Breast epithelium (tissue), 4 donors: Measurements from ENCODE around the gene CBR1. TPM values are rescaled to one million over a fixed set of nuclear protein-coding genes. Genes with fewer than 3 reads are reported as not detected.

ENCODE experiments used
- DNase-seq, 2 donors: peaks; one replicate each; pipeline ENCODE4 v3.0.0-alpha.2; 2019; ENCODE audit warnings: low spot score in 2 of 2
- H3K27ac ChIP-seq, 2 donors: fragments of 200-600 bp; sonication (generic) in 1 of 2; one replicate each; pipeline ENCODE4 v1.5.1; 2016 to 2019; ENCODE audit warnings: mild to moderate bottlenecking in 1 of 2
- H3K27me3 ChIP-seq, 2 donors: fragments of 200-600 bp; sonication (generic) in 1 of 2; one replicate each; pipeline versions ENCODE4 v1.5.1 to v1.6.0; 2017 to 2019; ENCODE audit warnings: control low read depth in 1 of 2, mild to moderate bottlenecking in 1 of 2
- H3K36me3 ChIP-seq: fragments of 200-600 bp; one replicate; pipeline ENCODE4 v1.5.1; 2019
- H3K4me1 ChIP-seq, 2 donors: fragments of 200-600 bp; sonication (generic); one replicate each; pipeline ENCODE4 v1.5.1; 2016 to 2019; ENCODE audit warnings: control low read depth in 1 of 2
- H3K4me3 ChIP-seq, 3 donors: fragments of 200-600 bp; sonication (generic); 1 replicate in 2 of 3; 2 replicates in 1 of 3; pipeline ENCODE4 v1.5.1; 2016 to 2019; ENCODE audit warnings: mild to moderate bottlenecking in 3 of 3, moderate library complexity in 2 of 3
- H3K9me3 ChIP-seq, 2 donors: fragments of 200-600 bp; sonication (generic) in 1 of 2; one replicate each; pipeline ENCODE4 v1.5.1; 2016 to 2019; ENCODE audit warnings: control low read depth in 1 of 2
- POLR2A ChIP-seq: fragments of 450-650 bp; IDR thresholded peaks from one replicate; pipeline ENCODE4 v1.6.1; 2016; ENCODE audit warnings: antibody characterized with exemption, mild to moderate bottlenecking, moderate library complexity
- POLR2AphosphoS5 ChIP-seq, 3 donors: sonication (generic); formaldehyde crosslinking; IDR thresholded peaks; one replicate each; pipeline ENCODE4 v1.6.1; 2017; ENCODE audit warnings: antibody characterized with exemption in 3 of 3
- intact Hi-C: fragments of 100-400 bp; cut with DNase I; formaldehyde crosslinking; loops from one replicate; pipeline ENCODE4 v1.15.1; 2023; ENCODE audit warnings: low total_unique reads
- total RNA-seq, 3 donors: library from RNA; depleted of rRNA; stranded (reverse); fragments of >200 nt; gene quantifications; one replicate each; pipeline ENCODE4 v1.1.0, GENCODE V29; 2016
- TF ChIP-seq, protein P1 (sequence below), 3 donors: fragments of 450-650 bp; IDR thresholded peaks; one replicate each; pipeline ENCODE4 v1.5.1; 2016 to 2017; ENCODE audit warnings: antibody characterized with exemption in 3 of 3, mild to moderate bottlenecking in 3 of 3, moderate library complexity in 3 of 3

Gene CBR1
- total RNA-seq, 3 donors from 2014 or later = 79.5 to 104 (median 85.5) TPM

GRCh38 chr21:36117286-36117741 is 47.5 kb downstream of the CBR1 start:
- TF ChIP-seq POLR2AphosphoS5 (IDR thresholded peaks at IDR 0.05) = no peak
- TF ChIP-seq, protein P1, sequence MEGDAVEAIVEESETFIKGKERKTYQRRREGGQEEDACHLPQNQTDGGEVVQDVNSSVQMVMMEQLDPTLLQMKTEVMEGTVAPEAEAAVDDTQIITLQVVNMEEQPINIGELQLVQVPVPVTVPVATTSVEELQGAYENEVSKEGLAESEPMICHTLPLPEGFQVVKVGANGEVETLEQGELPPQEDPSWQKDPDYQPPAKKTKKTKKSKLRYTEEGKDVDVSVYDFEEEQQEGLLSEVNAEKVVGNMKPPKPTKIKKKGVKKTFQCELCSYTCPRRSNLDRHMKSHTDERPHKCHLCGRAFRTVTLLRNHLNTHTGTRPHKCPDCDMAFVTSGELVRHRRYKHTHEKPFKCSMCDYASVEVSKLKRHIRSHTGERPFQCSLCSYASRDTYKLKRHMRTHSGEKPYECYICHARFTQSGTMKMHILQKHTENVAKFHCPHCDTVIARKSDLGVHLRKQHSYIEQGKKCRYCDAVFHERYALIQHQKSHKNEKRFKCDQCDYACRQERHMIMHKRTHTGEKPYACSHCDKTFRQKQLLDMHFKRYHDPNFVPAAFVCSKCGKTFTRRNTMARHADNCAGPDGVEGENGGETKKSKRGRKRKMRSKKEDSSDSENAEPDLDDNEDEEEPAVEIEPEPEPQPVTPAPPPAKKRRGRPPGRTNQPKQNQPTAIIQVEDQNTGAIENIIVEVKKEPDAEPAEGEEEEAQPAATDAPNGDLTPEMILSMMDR (IDR thresholded peaks at IDR 0.05) = no peak
- Histone ChIP-seq H3K9me3 (peaks cover 0 to 5% of the 10 kb centered on the region in 2 donors), H3K4me3 (no peak overlapping the region), H3K36me3 (no peaks in the 10 kb centered on the region), H3K27ac (peak overlapping the region in 1 of 2 donors; percentile 60), H3K27me3 (no peaks in the 10 kb centered on the region), H3K4me1 (no peaks in the 10 kb centered on the region)
- DNase-seq = no peak
- intact Hi-C loops = no loop called here

GRCh38 chr21:36120304-36120888 is 50.6 kb downstream of the CBR1 start:
- Histone ChIP-seq H3K27me3 (no peaks in the 10 kb centered on the region), H3K36me3 (no peaks in the 10 kb centered on the region), H3K4me3 (no peak overlapping the region), H3K27ac (peak overlapping the region; percentile 33 to 71), H3K4me1 (no peaks in the 10 kb centered on the region), H3K9me3 (peaks cover 0 to 5% of the 10 kb centered on the region in 2 donors)
- intact Hi-C loops = no loop called here
- DNase-seq = no peak
- TF ChIP-seq, protein P1 (IDR thresholded peaks at IDR 0.05) = no peak
- TF ChIP-seq POLR2AphosphoS5 (IDR thresholded peaks at IDR 0.05) = no peak
- TF ChIP-seq POLR2A = no peak

Other genes with a start within 250 kb of the CBR1 start
- 10 to 100 TPM; 14.2 to 34.1 (median 25.6) TPM for gene SETD4, start 9.5 kb upstream of the CBR1 start, total RNA-seq
- 10 to 100 TPM; 15.7 to 29.0 (median 22.1) TPM for gene CBR3, start 65.1 kb downstream of the CBR1 start, total RNA-seq
- gene DOP1B, start 86.8 kb downstream of the CBR1 start, total RNA-seq = 10 to 100 TPM; 11.5 to 21.4 (median 19.7) TPM